Naive thymus-derived CD4-positive, alpha-beta T cell (primary cell): ENCODE data around the gene PFDN2. TPM values are rescaled to one million over a fixed set of nuclear protein-coding genes. Genes with fewer than 3 reads are reported as not detected.

ENCODE experiments used
- ATAC-seq: fragments of 150-1000 bp; cut with Tn5 transposase; 2 replicates; pipeline ENCODE4 v1.10.0; 2021; ENCODE audit warnings: mild to moderate bottlenecking, moderate library complexity
- CTCF ChIA-PET: fragments of 350-600 bp; sonication (Branson Sonifier 250); formaldehyde crosslinking; loops from one replicate; lab custom pipeline; 2021; ENCODE audit warnings: antibody characterized with exemption; lab: Charles Lee
- POLR2A ChIA-PET: fragments of 350-600 bp; sonication (Branson Sonifier 250); formaldehyde crosslinking; loops from one replicate; lab custom pipeline; 2021; ENCODE audit warnings: antibody characterized with exemption, inconsistent platforms; lab: Charles Lee
- DNase-seq, 9 donors: peaks; one replicate each; pipeline versions ENCODE4 v3.0.0 to v3.0.0-alpha.2; 2020 to 2022; ENCODE audit warnings: mixed read lengths in 1 of 9
- H3K27ac ChIP-seq: one replicate; pipeline ENCODE4 v1.7.0; 2013; ENCODE audit warnings: mild to moderate bottlenecking, low read depth, low read length, moderate library complexity
- H3K27me3 ChIP-seq, 2 donors: one replicate each; pipeline ENCODE4 v1.7.0; 2013; ENCODE audit warnings: low read length in 2 of 2, mild to moderate bottlenecking in 2 of 2, moderate library complexity in 2 of 2; ENCODE audit not compliant: control insufficient read depth in 2 of 2, insufficient read depth in 2 of 2
- H3K36me3 ChIP-seq, 3 experiments: 1 replicate in 2 of 3; 2 replicates in 1 of 3; pipeline ENCODE4 v1.7.0; 2013; ENCODE audit warnings: low read length in 3 of 3, mild to moderate bottlenecking in 3 of 3, moderate library complexity in 1 of 3; ENCODE audit not compliant: insufficient read depth in 3 of 3, control insufficient read depth in 2 of 3
- H3K4me1 ChIP-seq, 2 donors: one replicate each; pipeline ENCODE4 v1.7.0; 2013; ENCODE audit warnings: low read length in 2 of 2, mild to moderate bottlenecking in 2 of 2, moderate library complexity in 1 of 2; ENCODE audit not compliant: control insufficient read depth in 2 of 2, insufficient read depth in 2 of 2
- H3K4me3 ChIP-seq: 2 replicates; pipeline ENCODE4 v1.7.0; 2013; ENCODE audit warnings: mild to moderate bottlenecking, low read length
- H3K9me3 ChIP-seq, 3 experiments: 1 replicate in 2 of 3; 2 replicates in 1 of 3; pipeline ENCODE4 v1.7.0; 2013; ENCODE audit warnings: low read length in 3 of 3; ENCODE audit not compliant: control insufficient read depth in 2 of 3
- H3K27ac Mint-ChIP-seq, 9 donors: one replicate each; pipeline ENCODE4 v1.8.0; 2020 to 2022; ENCODE audit warnings: mixed read lengths in 9 of 9, mild to moderate bottlenecking in 8 of 9, moderate library complexity in 5 of 9, inconsistent platforms in 2 of 9
- H3K27me3 Mint-ChIP-seq, 5 donors: one replicate each; pipeline ENCODE4 v1.8.0; 2021 to 2022; ENCODE audit warnings: mixed read lengths in 5 of 5, mild to moderate bottlenecking in 1 of 5
- H3K36me3 Mint-ChIP-seq, 5 donors: one replicate each; pipeline ENCODE4 v1.8.0; 2020 to 2022; ENCODE audit warnings: mixed read lengths in 5 of 5, mild to moderate bottlenecking in 3 of 5, inconsistent platforms in 1 of 5
- H3K4me1 Mint-ChIP-seq, 7 donors: one replicate each; pipeline ENCODE4 v1.8.0; 2020 to 2022; ENCODE audit warnings: mixed read lengths in 7 of 7, mild to moderate bottlenecking in 3 of 7, inconsistent platforms in 1 of 7
- H3K4me3 Mint-ChIP-seq, 10 donors: one replicate each; pipeline ENCODE4 v1.8.0; 2020 to 2022; ENCODE audit warnings: mild to moderate bottlenecking in 10 of 10, mixed read lengths in 10 of 10, moderate library complexity in 6 of 10, inconsistent platforms in 2 of 10
- H3K9me3 Mint-ChIP-seq, 11 donors: one replicate each; pipeline ENCODE4 v1.8.0; 2020 to 2022; ENCODE audit warnings: mixed read lengths in 11 of 11, mild to moderate bottlenecking in 4 of 11, inconsistent platforms in 1 of 11, moderate library complexity in 1 of 11
- intact Hi-C, 2 donors: fragments of 100-400 bp; cut with micrococcal nuclease; formaldehyde crosslinking; loops; one replicate each; pipeline ENCODE4 v1.15.1; 2023
- polyA plus RNA-seq, 2 donors: library from polyadenylated mRNA; unstranded; fragments of 300-500 nt; fragmentation: Illumina TruSeq; gene quantifications; one replicate each; pipeline ENCODE4 v1.2.3, GENCODE V29; 2021
- total RNA-seq, 6 experiments: library from RNA in 5 of 6; stranded (reverse) in 5 of 6; gene quantifications; 1 replicate in 5 of 6; 2 replicates in 1 of 6; pipeline ENCODE4 v1.2.3 and lab custom pipeline; 2021 to 2026

The PFDN2 gene
- total and polyA plus RNA-seq, 7 experiments from 2014 or later = 32.0 to 84.0 (median 37.1) TPM

DNA sequence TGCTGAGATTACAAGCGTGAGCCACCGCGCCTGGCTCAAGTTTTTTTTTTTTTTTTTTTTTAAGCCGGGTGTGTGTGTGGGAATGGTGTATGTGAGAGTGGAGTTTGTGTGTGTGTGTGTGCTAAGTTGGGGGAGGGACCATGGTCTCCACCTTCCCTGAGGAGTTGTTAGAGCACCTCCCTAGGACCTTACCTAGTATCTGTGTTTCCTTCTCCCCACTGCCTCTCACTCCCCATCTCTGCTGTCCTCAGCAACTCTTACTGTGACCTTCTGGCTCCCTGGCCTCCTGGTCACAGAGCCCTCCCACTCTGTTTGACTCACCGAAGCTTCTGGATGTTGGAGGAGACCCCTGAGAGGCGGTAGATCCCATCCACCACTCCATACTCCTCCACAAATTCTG lies 58.5 kb downstream of the PFDN2 start:
- ATAC-seq (no peak), DNase-seq (no peak)
- H3K36me3 Mint-ChIP-seq = peaks cover 5 to 48% (median 16%) of the 10 kb centered on the region in 5 donors
- peak overlapping the region in 8 of 9 donors; percentile 72 to 90 (median 81) for H3K27ac Mint-ChIP-seq
- Histone ChIP-seq H3K27ac (peak overlapping the region; percentile 49), H3K4me3 (no peak overlapping the region), H3K4me1 (peaks cover 25 to 39% of the 10 kb centered on the region in 2 donors), H3K36me3 (peaks cover 25 to 67% (median 28%) of the 10 kb centered on the region in 3 experiments), H3K9me3 (no peaks in the 10 kb centered on the region), H3K27me3 (no peaks in the 10 kb centered on the region)
- peaks cover 40 to 69% (median 51%) of the 10 kb centered on the region in 7 donors for H3K4me1 Mint-ChIP-seq
- no peaks in the 10 kb centered on the region for H3K9me3 Mint-ChIP-seq
- intact Hi-C loops = loop anchor here in 1 of 2 donors (1.0 kb wide), 1 partner anchor 10 kb away; the partner anchor contains the start of gene ARHGAP30
- POLR2A ChIA-PET = interaction anchor here (1.1 to 4.7 kb wide), 3 partner anchors 10 to 21 kb away, joined by 4 to 44 read pairs (median 11); partner anchors contain the start of genes ARHGAP30, TSTD1 and USF1
- H3K4me3 Mint-ChIP-seq = peak overlapping the region in 4 of 10 donors; percentile 21 to 62 (median 48)
- no peaks in the 10 kb centered on the region for H3K27me3 Mint-ChIP-seq
- CTCF ChIA-PET = interaction anchor here (0.6 to 1.1 kb wide), 2 partner anchors 39 to 427 kb away, joined by 3 to 4 read pairs; partner anchors contain the start of gene KLHDC9

DNA sequence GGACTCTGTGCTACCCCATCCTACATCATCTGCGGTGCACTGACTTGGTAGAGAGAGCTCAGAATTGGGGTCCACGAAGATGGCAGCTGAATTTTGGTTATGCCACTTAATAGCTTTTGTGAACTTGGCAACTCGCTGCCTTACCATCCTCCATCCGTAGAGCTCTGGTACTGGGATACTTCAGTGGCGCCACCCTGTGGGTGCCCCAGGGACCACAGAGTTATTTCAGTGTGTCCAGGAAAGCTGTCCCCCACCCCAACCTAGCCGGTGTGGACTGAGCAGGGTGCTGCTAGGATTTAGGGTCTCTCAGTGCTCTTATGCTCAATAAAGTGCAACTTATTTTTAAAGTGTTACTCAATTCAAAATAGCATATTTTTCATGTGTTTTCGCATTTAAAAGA lies 63.0 kb downstream of the PFDN2 start:
- ATAC-seq (no peak), DNase-seq (no peak)
- Mint-ChIP-seq H3K27me3 (no peaks in the 10 kb centered on the region), H3K27ac (peak overlapping the region in 3 of 9 donors; percentile 25 to 39 (median 26)), H3K9me3 (no peaks in the 10 kb centered on the region), H3K36me3 (peaks cover 5 to 62% (median 27%) of the 10 kb centered on the region in 5 donors), H3K4me1 (peaks cover 20 to 40% (median 36%) of the 10 kb centered on the region in 7 donors), H3K4me3 (no peak overlapping the region)
- CTCF ChIA-PET = interaction anchor here (0.8 to 2.0 kb wide), 6 partner anchors 10 to 58 kb away, joined by 3 to 6 read pairs (median 4); partner anchors contain the start of gene ARHGAP30
- peaks cover 63 to 89% (median 64%) of the 10 kb centered on the region in 3 experiments for H3K36me3 ChIP-seq
- H3K4me3 ChIP-seq = no peak overlapping the region
- no peaks in the 10 kb centered on the region for H3K27me3 ChIP-seq
- peak overlapping the region; percentile 19 for H3K27ac ChIP-seq
- peaks cover 5 to 8% of the 10 kb centered on the region in 2 donors for H3K4me1 ChIP-seq
- H3K9me3 ChIP-seq = no peaks in the 10 kb centered on the region
- intact Hi-C loops = no loop called here
- POLR2A ChIA-PET = interaction anchor here (0.5 to 5.9 kb wide), 7 partner anchors 9 to 875 kb away, joined by 3 to 36 read pairs (median 4); partner anchors contain the start of genes ARHGAP30, TSTD1 and USF1

- POLR2A ChIA-PET = interaction anchor here (0.5 to 5.9 kb wide), 7 partner anchors 8 to 874 kb away, joined by 3 to 36 read pairs (median 4); partner anchors contain the start of genes ARHGAP30, TSTD1 and USF1
- Mint-ChIP-seq H3K4me1 (peaks cover 16 to 34% (median 30%) of the 10 kb centered on the region in 7 donors), H3K27ac (peak overlapping the region in 3 of 9 donors; percentile 17 to 69 (median 41)), H3K27me3 (no peaks in the 10 kb centered on the region), H3K4me3 (no peak overlapping the region), H3K36me3 (peaks cover 5 to 62% (median 28%) of the 10 kb centered on the region in 5 donors), H3K9me3 (no peaks in the 10 kb centered on the region)
- H3K27me3 ChIP-seq = no peaks in the 10 kb centered on the region
- H3K27ac ChIP-seq = peak overlapping the region; percentile 19
- intact Hi-C loops = no loop called here
- CTCF ChIA-PET = interaction anchor here (1.2 to 2.0 kb wide), 5 partner anchors 11 to 42 kb away, joined by 3 to 6 read pairs (median 3); partner anchors contain the start of gene ARHGAP30
- H3K4me3 ChIP-seq = no peak overlapping the region
- H3K4me1 ChIP-seq = peaks cover 0 to 4% of the 10 kb centered on the region in 2 donors
- H3K9me3 ChIP-seq = no peaks in the 10 kb centered on the region
- peaks cover 69 to 89% (median 70%) of the 10 kb centered on the region in 3 experiments for H3K36me3 ChIP-seq
- DNase-seq = no peak
- ATAC-seq = no peak
Measured at GRCh38 chr1:161054232-161054631, 63.6 kb downstream of the PFDN2 start.

GRCh38 chr1:161052899-161053298 lies 64.9 kb downstream of the PFDN2 start:
- ATAC-seq (no peak), DNase-seq (no peak)
- intact Hi-C loops = no loop called here
- CTCF ChIA-PET = no interaction called here
- Mint-ChIP-seq H3K4me1 (peaks cover 24 to 38% (median 32%) of the 10 kb centered on the region in 7 donors), H3K36me3 (peaks cover 13 to 71% (median 37%) of the 10 kb centered on the region in 5 donors), H3K27me3 (no peaks in the 10 kb centered on the region), H3K9me3 (no peaks in the 10 kb centered on the region), H3K4me3 (no peak overlapping the region), H3K27ac (peak overlapping the region in 6 of 9 donors; percentile 11 to 84 (median 59))
- H3K4me3 ChIP-seq = no peak overlapping the region
- H3K9me3 ChIP-seq = no peaks in the 10 kb centered on the region
- H3K27ac ChIP-seq = peak overlapping the region; percentile 14
- POLR2A ChIA-PET = interaction anchor here (1.2 to 16.0 kb wide), 3 partner anchors 16 to 45 kb away, joined by 3 to 377 read pairs (median 36); partner anchors contain the start of genes ARHGAP30 and KLHDC9
- no peaks in the 10 kb centered on the region for H3K27me3 ChIP-seq
- peaks cover 70 to 94% (median 72%) of the 10 kb centered on the region in 3 experiments for H3K36me3 ChIP-seq
- peaks cover 0 to 4% of the 10 kb centered on the region in 2 donors for H3K4me1 ChIP-seq

DNA sequence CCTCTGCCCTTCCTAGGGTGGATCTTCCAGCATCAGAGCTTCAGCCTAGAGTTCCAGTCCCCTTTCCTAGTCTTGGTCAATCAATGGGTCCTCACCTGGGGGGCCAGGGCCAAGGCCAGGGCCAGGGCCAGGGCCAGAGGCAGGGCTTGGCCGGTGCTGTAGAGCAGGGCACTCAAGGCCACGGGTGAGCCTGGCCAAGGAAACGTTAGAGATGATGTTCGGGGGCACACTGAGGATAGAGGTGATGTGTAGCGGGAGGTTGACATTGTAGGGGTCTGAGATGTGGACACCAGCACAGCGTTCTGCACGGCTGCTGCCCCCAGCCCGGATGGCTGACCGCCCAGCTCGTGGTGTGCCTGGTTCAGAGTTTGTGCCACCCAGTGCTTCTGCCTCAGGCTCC lies 66.6 kb downstream of the PFDN2 start:
- no peaks in the 10 kb centered on the region for H3K9me3 ChIP-seq
- Mint-ChIP-seq H3K4me3 (no peak overlapping the region), H3K36me3 (peaks cover 8 to 64% (median 31%) of the 10 kb centered on the region in 5 donors), H3K27me3 (no peaks in the 10 kb centered on the region), H3K9me3 (no peaks in the 10 kb centered on the region), H3K27ac (peak overlapping the region in 3 of 9 donors; percentile 47 to 62 (median 55)), H3K4me1 (peaks cover 26 to 37% (median 29%) of the 10 kb centered on the region in 7 donors)
- CTCF ChIA-PET = interaction anchor here (0.9 kb wide), 1 partner anchor 46 kb away, joined by 6 read pairs; no protein-coding TSS in a partner anchor
- no peaks in the 10 kb centered on the region for H3K27me3 ChIP-seq
- peaks cover 57 to 81% (median 59%) of the 10 kb centered on the region in 3 experiments for H3K36me3 ChIP-seq
- ATAC-seq = no peak
- no peak overlapping the region for H3K27ac ChIP-seq
- intact Hi-C loops = no loop called here
- H3K4me1 ChIP-seq = peaks cover 5 to 9% of the 10 kb centered on the region in 2 donors
- no peak overlapping the region for H3K4me3 ChIP-seq
- no peak for DNase-seq
- POLR2A ChIA-PET = interaction anchor here (0.6 to 16.0 kb wide), 6 partner anchors 10 to 92 kb away, joined by 3 to 377 read pairs (median 4); partner anchors contain the start of gene ARHGAP30
